ENCODE measurements around the gene WDR37. TPM values are rescaled to one million over a fixed set of nuclear protein-coding genes. Genes with fewer than 3 reads are reported as not detected.

WDR37 gene
- total and polyA plus RNA-seq, 2 experiments from 2014 or later = 13.7 to 16.5 TPM

DNA sequence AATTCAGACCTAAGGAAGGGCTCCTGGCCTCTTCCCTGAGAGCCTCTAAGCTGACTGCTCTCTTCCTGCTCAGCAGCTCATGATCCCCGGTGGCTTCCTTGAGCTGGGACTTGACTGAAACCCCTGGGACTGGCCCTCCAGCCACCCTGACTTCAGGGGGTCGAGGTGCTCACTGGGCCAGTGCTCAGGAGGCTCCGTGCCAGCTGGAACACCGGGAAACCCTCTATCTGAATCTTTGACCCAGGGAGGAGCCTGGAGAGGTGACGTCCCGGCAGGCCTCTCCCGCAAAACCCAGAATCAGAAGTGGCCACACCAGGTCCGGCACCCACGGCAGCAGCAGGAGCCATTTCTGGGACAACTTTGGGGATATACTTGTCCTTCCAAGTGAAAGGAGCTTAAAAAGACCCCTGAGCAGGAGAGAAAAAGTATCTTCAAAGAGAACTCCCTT lies 110.7 kb downstream of the WDR37 start:
- 37 to 44% methylated on average over 9 of the region's 9 CpGs for WGBS, 2 experiments (ENCODE audit: low coverage in 1 of 2, low lambda C conversion rate in 2 of 2, missing lambda C conversion rate in 2 of 2)
- H3K9me3 ChIP-seq (ENCODE audit: low read depth) = no peaks in the 10 kb centered on the region

DNA sequence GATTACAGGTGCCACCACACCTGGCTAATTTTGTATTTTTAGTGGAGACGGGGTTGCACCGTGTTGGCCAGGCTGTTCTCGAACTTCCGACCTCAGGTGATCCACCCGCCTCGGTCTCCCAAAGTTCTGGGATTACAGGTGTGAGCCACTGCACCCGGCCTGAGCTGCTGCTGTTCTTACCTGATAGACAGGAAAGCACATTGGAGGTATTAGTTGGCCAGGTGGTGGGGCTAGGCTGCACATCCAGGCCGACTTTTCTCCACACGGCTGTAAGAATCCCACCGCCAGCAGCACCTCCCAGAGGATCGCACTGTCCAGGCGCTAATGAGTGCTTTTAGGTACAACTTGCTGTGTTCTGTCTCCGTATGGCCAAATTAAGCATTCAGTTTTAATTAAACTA lies 112.6 kb downstream of the WDR37 start:
- no peak for TF ChIP-seq EZH2phosphoT487 (IDR thresholded peaks at IDR 0.05; ENCODE audit: insufficient read depth, low read depth)
- Histone ChIP-seq H3K79me2 (ENCODE audit: insufficient read depth) (no peaks in the 10 kb centered on the region), H2AFZ (no peak overlapping the region), H3K9me2 (ENCODE audit: insufficient read depth) (no peaks in the 10 kb centered on the region), H3K4me2 (ENCODE audit: unreplicated experiment) (no peak overlapping the region), H3K27me3 (replicated peaks; ENCODE audit: insufficient read depth) (no peaks in the 10 kb centered on the region; the same call in 1 of the 2 replicates), H3F3A (ENCODE audit: insufficient read depth) (no peaks in the 10 kb centered on the region), H4K20me1 (ENCODE audit: insufficient read depth) (no peaks in the 10 kb centered on the region), H3K9me3 (ENCODE audit: low read depth) (no peaks in the 10 kb centered on the region), H3K4me1 (ENCODE audit: insufficient read depth) (no peaks in the 10 kb centered on the region), H3K36me3 (ENCODE audit: low read depth) (no peaks in the 10 kb centered on the region), H3K4me3 (no peak overlapping the region), H3K9ac (no peak overlapping the region), H3K27ac (no peak overlapping the region)
- in situ Hi-C loops (cut with MboI) = no loop called here
- DNase-seq = no peak
- 61 to 69% methylated on average over 13 of the region's 13 CpGs for WGBS, 2 experiments (ENCODE audit: low coverage in 1 of 2, low lambda C conversion rate in 2 of 2, missing lambda C conversion rate in 2 of 2)

More for the DNA sequence above, 110.7 kb downstream of the WDR37 start:
- no peaks in the 10 kb centered on the region for H3K36me3 ChIP-seq (ENCODE audit: low read depth)
- DNase-seq = no peak
- H3K4me1 ChIP-seq (ENCODE audit: insufficient read depth) = no peaks in the 10 kb centered on the region
- no peaks in the 10 kb centered on the region for H4K20me1 ChIP-seq (ENCODE audit: insufficient read depth)
- no peaks in the 10 kb centered on the region for H3K9me2 ChIP-seq (ENCODE audit: insufficient read depth)
- no peak overlapping the region for H3K9ac ChIP-seq
- H2AFZ ChIP-seq = no peak overlapping the region
- H3K27ac ChIP-seq = no peak overlapping the region
- no peaks in the 10 kb centered on the region for H3K79me2 ChIP-seq (ENCODE audit: insufficient read depth)
- no peaks in the 10 kb centered on the region for H3K27me3 ChIP-seq (replicated peaks; ENCODE audit: insufficient read depth)
- H3F3A ChIP-seq (ENCODE audit: insufficient read depth) = no peaks in the 10 kb centered on the region
- in situ Hi-C loops (cut with MboI) = no loop called here
- no peak for TF ChIP-seq EZH2 (IDR thresholded peaks at IDR 0.05; ENCODE audit: insufficient read depth, poor library complexity, severe bottlenecking)
- no peak for TF ChIP-seq EZH2phosphoT487 (IDR thresholded peaks at IDR 0.05; ENCODE audit: insufficient read depth, low read depth)
- H3K4me2 ChIP-seq (ENCODE audit: unreplicated experiment) = no peak overlapping the region
- H3K4me3 ChIP-seq = no peak overlapping the region

DNA sequence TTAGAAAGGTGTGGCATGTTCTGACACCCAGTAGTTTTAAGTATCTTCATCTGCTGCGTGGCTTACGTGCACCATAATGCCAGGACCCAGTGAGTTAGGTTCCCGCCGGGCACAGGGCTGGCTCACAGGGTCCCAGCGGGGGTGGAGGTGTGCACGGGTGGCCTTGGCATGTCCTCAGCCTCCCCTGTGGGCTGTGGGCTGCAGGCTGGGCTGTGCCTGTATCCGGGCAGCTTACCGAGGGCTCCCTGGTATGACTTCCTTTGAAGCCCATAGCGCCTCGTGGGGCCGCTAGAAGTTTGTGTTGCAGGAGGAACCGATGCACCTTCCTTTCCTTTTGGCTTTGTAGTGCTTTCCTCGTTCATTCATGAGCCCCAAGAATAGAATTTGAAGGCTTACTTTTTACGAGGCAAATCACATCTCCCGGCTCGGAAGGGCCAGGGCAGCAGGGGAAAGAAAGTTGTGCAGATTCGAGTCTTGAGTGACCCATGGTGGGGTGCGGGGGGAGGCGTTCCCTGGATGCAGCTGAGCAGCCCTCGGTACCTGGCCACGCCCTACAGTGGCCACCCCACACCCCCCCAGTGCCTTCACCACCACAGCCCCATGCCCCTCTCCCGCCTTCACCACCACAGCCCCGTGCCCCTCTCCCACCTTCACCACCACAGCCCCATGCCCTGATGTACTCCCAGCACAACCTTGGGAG lies 113.2 kb downstream of the WDR37 start:
- Histone ChIP-seq H3F3A (ENCODE audit: insufficient read depth) (no peaks in the 10 kb centered on the region), H2AFZ (no peak overlapping the region), H3K27me3 (replicated peaks; ENCODE audit: insufficient read depth) (no peaks in the 10 kb centered on the region; the same call in 1 of the 2 replicates), H3K4me1 (ENCODE audit: insufficient read depth) (no peaks in the 10 kb centered on the region), H3K9me3 (ENCODE audit: low read depth) (no peaks in the 10 kb centered on the region), H3K4me2 (ENCODE audit: unreplicated experiment) (no peak overlapping the region), H3K36me3 (ENCODE audit: low read depth) (no peaks in the 10 kb centered on the region), H3K9ac (no peak overlapping the region), H3K9me2 (ENCODE audit: insufficient read depth) (no peaks in the 10 kb centered on the region), H3K4me3 (no peak overlapping the region), H3K27ac (no peak overlapping the region), H4K20me1 (ENCODE audit: insufficient read depth) (no peaks in the 10 kb centered on the region), H3K79me2 (ENCODE audit: insufficient read depth) (no peaks in the 10 kb centered on the region)
- no peak for TF ChIP-seq EZH2 (IDR thresholded peaks at IDR 0.05; ENCODE audit: insufficient read depth, poor library complexity, severe bottlenecking)
- no peak for TF ChIP-seq EZH2phosphoT487 (IDR thresholded peaks at IDR 0.05; ENCODE audit: insufficient read depth, low read depth)
- in situ Hi-C loops (cut with MboI) = no loop called here
- 32 to 36% methylated on average over 20 to 23 of the region's 23 CpGs for WGBS, 2 experiments (ENCODE audit: low coverage in 1 of 2, low lambda C conversion rate in 2 of 2, missing lambda C conversion rate in 2 of 2)
- no peak for DNase-seq

DNA sequence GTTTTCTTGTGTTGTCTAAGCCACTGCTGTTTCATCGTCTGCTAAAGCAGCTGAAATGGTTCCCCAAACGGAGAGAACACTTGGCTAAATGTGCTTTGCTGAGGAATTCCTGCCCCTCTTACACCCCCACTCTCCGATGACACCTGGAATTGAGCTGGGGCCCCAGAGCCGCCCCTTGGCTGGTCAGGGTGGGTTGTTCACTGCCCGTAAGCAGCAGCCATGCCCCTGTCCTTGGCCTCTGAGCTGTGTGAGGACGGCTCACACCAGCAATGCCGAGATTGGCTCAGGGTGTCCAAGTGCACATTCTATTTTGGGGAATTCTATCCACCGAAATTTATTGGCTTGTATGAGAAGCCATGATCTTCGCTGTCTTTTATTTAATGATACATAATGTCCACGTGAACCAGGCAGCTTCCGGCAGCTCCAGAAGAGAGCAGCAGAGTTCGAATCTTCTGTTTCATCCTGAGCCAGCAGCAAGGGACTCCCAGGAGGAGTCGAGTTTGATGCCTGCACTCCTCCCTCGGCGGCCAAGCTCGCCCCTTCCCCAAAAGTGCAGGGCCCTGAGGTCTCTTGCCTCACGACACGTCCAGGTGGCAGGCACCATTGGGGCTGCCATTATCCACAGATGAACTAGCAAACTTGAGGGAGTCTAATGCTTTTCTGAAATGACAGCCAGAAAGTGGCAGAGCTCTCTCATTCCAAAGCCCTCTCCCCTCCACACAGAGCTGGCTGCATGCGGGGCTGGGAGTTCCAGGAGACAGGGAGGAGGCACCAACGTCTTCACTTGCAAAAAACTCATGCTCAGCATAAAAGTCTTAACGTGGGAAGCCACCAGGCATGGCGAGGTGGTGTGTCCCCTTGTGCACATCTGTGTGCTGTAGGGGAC lies 114.0 kb downstream of the WDR37 start:
- Histone ChIP-seq H3K36me3 (ENCODE audit: low read depth) (no peaks in the 10 kb centered on the region), H3K9me3 (ENCODE audit: low read depth) (no peaks in the 10 kb centered on the region), H3K27me3 (replicated peaks; ENCODE audit: insufficient read depth) (no peaks in the 10 kb centered on the region; the same call in 1 of the 2 replicates), H3K27ac (no peak overlapping the region), H4K20me1 (ENCODE audit: insufficient read depth) (no peaks in the 10 kb centered on the region), H3K4me1 (ENCODE audit: insufficient read depth) (no peaks in the 10 kb centered on the region), H2AFZ (no peak overlapping the region), H3K4me2 (ENCODE audit: unreplicated experiment) (no peak overlapping the region), H3K9ac (no peak overlapping the region), H3K79me2 (ENCODE audit: insufficient read depth) (no peaks in the 10 kb centered on the region), H3K4me3 (no peak overlapping the region), H3F3A (ENCODE audit: insufficient read depth) (no peaks in the 10 kb centered on the region), H3K9me2 (ENCODE audit: insufficient read depth) (no peaks in the 10 kb centered on the region)
- WGBS, 2 experiments (ENCODE audit: low coverage in 1 of 2, low lambda C conversion rate in 2 of 2, missing lambda C conversion rate in 2 of 2) = 18 to 20% methylated on average over 22 of the region's 22 CpGs
- in situ Hi-C loops (cut with MboI) = no loop called here
- no peak for DNase-seq
- TF ChIP-seq EZH2phosphoT487 (IDR thresholded peaks at IDR 0.05; ENCODE audit: insufficient read depth, low read depth) (no peak), EZH2 (IDR thresholded peaks at IDR 0.05; ENCODE audit: insufficient read depth, poor library complexity, severe bottlenecking) (no peak)

Data from GM23248 (cell line).